ENCODE data around the gene HTRA2.
"Not testable (repeated sequence)": the region's sequence is repeated elsewhere in the genome, so short reads cannot be mapped to it uniquely, and the experiment has no call there.

HTRA2 gene

GRCh38 chr2:74529357-74530238 is at the start of gene HTRA2, which contains the start of gene AUP1:
HTRA2 (plus strand) TSS chr2:74529933; CDS start chr2:74530007, 74 bp downstream.
AUP1 (minus strand) TSS chr2:74529706; CDS start chr2:74529629, 77 bp downstream.
- peak; percentile 81 to 85 for DNase-seq

GRCh38 chr2:74481431-74481830 is 48.3 kb upstream of the HTRA2 start:
- no peak for DNase-seq

GRCh38 chr2:74481961-74482800 is 47.6 kb upstream of the HTRA2 start:
- peak; percentile 35 to 55 for DNase-seq

GRCh38 chr2:74482801-74483674 is 46.7 kb upstream of the HTRA2 start, which contains the start of the genes CCDC142 and TTC31:
CCDC142 (minus strand) TSS chr2:74482998; CDS start chr2:74482837, 161 bp downstream.
TTC31 (plus strand) TSS chr2:74483081; CDS start chr2:74483096, 15 bp downstream.
- peak; percentile 92 to 94 for DNase-seq

- not testable (repeated sequence) for DNase-seq
These were observed 46.0 kb upstream of the HTRA2 start for GRCh38 chr2:74483675-74484164.

- no peak for DNase-seq
These were observed 43.6 kb upstream of the HTRA2 start for GRCh38 chr2:74486141-74486540.

- DNase-seq, result no peak
These were observed 40.9 kb upstream of the HTRA2 start for GRCh38 chr2:74488643-74489481.

- DNase-seq, result no peak
These were observed 39.8 kb upstream of the HTRA2 start for GRCh38 chr2:74489906-74490305.

- no peak for DNase-seq
These were observed 37.8 kb upstream of the HTRA2 start for GRCh38 chr2:74491648-74492544.

- DNase-seq, result no peak
These were observed 36.2 kb upstream of the HTRA2 start for GRCh38 chr2:74493546-74493945.

- DNase-seq, result no peak
These were observed 34.3 kb upstream of the HTRA2 start for GRCh38 chr2:74495440-74495839.

- no peak for DNase-seq
These were observed 32.5 kb upstream of the HTRA2 start for GRCh38 chr2:74496997-74497776.

- no peak for DNase-seq
These were observed 31.8 kb upstream of the HTRA2 start for GRCh38 chr2:74497777-74498499.

GRCh38 chr2:74498500-74499266 is 31.1 kb upstream of the HTRA2 start:
- DNase-seq, result no peak

GRCh38 chr2:74499267-74499939 is 30.3 kb upstream of the HTRA2 start, which contains the start of gene LBX2:
LBX2 (minus strand) TSS chr2:74499603; CDS start chr2:74499537, 66 bp downstream.
- no peak for DNase-seq

GRCh38 chr2:74499940-74500577 is 29.7 kb upstream of the HTRA2 start:
- DNase-seq, result no peak

GRCh38 chr2:74500578-74500946 is 29.2 kb upstream of the HTRA2 start:
- DNase-seq, result no peak
